GM21723 (cell line): ENCODE data around the gene BACH2.
"Not testable (repeated sequence)": the region's sequence is repeated elsewhere in the genome, so short reads cannot be mapped to it uniquely, and the experiment has no call there.

Experiments used
- ATAC-seq: cut with Tn5 transposase; IDR thresholded peaks from one replicate; pipeline ENCODE4 v1.9.1; 2021; ENCODE audit warnings: mild to moderate bottlenecking, moderate library complexity; ENCODE audit not compliant: unreplicated experiment

Gene BACH2

GRCh38 chr6:90166155-90166924 is 130.3 kb downstream of the BACH2 start:
- not testable (repeated sequence) for ATAC-seq

GRCh38 chr6:90162648-90163387 is 133.8 kb downstream of the BACH2 start:
- ATAC-seq, result no peak

- ATAC-seq, result no peak
These were observed 136.6 kb downstream of the BACH2 start for GRCh38 chr6:90160013-90160412.

GRCh38 chr6:90159452-90159851 is 137.2 kb downstream of the BACH2 start:
- no peak for ATAC-seq

GRCh38 chr6:90158936-90159335 is 137.7 kb downstream of the BACH2 start:
- ATAC-seq, result no peak

- ATAC-seq, result no peak
These were observed 139.2 kb downstream of the BACH2 start for GRCh38 chr6:90157441-90157840.

- ATAC-seq, result no peak
These were observed 139.8 kb downstream of the BACH2 start for GRCh38 chr6:90156861-90157260.

- ATAC-seq, result no peak
These were observed 141.7 kb downstream of the BACH2 start for GRCh38 chr6:90154755-90155470.

GRCh38 chr6:90151576-90152422 is 144.8 kb downstream of the BACH2 start:
- ATAC-seq, result no peak

GRCh38 chr6:90149280-90149679 is 147.4 kb downstream of the BACH2 start:
- ATAC-seq, result no peak

GRCh38 chr6:90148867-90149266 is 147.8 kb downstream of the BACH2 start:
- ATAC-seq, result no peak

- no peak for ATAC-seq
These were observed 149.6 kb downstream of the BACH2 start for GRCh38 chr6:90146921-90147649.

GRCh38 chr6:90146024-90146423 is 150.6 kb downstream of the BACH2 start:
- no peak for ATAC-seq

- ATAC-seq, result no peak
These were observed 151.6 kb downstream of the BACH2 start for GRCh38 chr6:90144928-90145555.

GRCh38 chr6:90144396-90144795 is 152.2 kb downstream of the BACH2 start:
- peak; percentile 67 for ATAC-seq

- no peak for ATAC-seq
These were observed 156.0 kb downstream of the BACH2 start for GRCh38 chr6:90140683-90141082.

GRCh38 chr6:90139272-90139817 is 157.3 kb downstream of the BACH2 start:
- no peak for ATAC-seq

GRCh38 chr6:90136837-90137568 is 159.6 kb downstream of the BACH2 start:
- ATAC-seq, result no peak

- no peak for ATAC-seq
These were observed 160.5 kb downstream of the BACH2 start for GRCh38 chr6:90136176-90136575.
